ENCODE data around the gene DIRAS1.

DNA sequence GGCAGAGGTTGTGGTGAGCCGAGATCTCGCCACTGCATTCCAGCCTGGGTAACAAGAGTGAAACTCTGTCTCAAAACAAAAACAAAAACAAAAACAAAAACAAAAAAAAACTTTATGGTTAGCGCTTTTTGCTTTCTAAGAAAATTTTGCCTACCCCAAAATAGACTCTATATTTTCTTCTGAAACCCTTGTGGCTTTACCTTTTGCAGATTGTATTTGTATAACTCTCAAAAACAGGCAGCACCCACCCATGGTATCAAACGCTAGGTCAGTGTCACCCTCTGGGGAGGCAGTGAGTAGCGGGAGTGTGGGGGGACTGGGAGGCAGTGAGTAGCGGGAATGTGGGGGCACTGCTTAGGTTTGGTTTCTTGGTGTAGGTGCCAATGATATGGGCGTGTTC is 26.2 kb upstream of the DIRAS1 start:
- TF ChIP-seq, protein P1, sequence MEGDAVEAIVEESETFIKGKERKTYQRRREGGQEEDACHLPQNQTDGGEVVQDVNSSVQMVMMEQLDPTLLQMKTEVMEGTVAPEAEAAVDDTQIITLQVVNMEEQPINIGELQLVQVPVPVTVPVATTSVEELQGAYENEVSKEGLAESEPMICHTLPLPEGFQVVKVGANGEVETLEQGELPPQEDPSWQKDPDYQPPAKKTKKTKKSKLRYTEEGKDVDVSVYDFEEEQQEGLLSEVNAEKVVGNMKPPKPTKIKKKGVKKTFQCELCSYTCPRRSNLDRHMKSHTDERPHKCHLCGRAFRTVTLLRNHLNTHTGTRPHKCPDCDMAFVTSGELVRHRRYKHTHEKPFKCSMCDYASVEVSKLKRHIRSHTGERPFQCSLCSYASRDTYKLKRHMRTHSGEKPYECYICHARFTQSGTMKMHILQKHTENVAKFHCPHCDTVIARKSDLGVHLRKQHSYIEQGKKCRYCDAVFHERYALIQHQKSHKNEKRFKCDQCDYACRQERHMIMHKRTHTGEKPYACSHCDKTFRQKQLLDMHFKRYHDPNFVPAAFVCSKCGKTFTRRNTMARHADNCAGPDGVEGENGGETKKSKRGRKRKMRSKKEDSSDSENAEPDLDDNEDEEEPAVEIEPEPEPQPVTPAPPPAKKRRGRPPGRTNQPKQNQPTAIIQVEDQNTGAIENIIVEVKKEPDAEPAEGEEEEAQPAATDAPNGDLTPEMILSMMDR (IDR thresholded peaks at IDR 0.05; ENCODE audit: low read depth, low read length): no peak
- TF ChIP-seq EZH2phosphoT487 (IDR thresholded peaks at IDR 0.05; ENCODE audit: low read depth): no peak

Measured in OCI-LY3 (cell line).